OCI-LY3 (cell line): Measurements from ENCODE around the gene UBXN2A.

Source experiments
- CTCF ChIP-seq: fragments of 200-600, 300-600 bp; sonication (generic); IDR thresholded peaks from 2 replicates; pipeline ENCODE4 v1.5.1; 2014; ENCODE audit warnings: antibody characterized with exemption, low read length, low read depth
- EZH2phosphoT487 ChIP-seq: fragments of 200-600 bp; shearing (Covaris generic); IDR thresholded peaks from 2 replicates; pipeline ENCODE4 v1.6.1; 2018; ENCODE audit warnings: antibody characterized with exemption, mixed run types, low read depth

DNA sequence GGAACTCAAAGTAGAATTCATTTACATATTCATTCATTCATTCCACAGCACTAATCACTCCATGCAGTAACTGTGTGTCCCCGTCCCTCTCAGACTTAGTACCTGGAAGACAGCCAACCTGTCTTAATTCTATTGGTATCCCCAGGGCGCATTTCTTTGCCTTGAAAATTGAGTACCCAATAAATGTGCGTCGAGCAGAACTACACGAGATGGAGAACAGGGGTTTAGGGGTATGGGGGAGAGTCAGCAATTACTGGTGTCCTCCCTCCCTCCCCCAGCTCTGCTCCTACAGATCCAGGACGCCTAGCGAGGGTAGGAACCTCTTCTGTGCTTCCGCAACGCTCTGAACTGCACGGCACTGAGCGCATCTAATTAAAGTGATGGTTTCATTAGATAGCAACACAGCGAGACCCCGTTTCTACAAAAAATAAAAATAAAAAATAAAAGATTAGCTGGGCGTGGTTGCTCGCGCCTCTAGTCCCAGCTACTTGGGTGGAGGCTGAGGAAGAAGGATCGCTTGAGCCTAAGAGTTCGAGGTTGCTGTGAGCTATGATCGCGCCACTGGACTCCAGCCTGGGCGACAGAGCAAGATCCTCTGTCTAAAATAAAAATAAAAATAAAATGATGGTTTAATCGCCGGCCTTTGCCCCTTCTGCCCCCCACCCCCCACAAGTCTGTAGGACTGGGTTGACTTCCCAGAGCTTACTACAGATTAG is 108.7 kb downstream of the UBXN2A start:
- TF ChIP-seq CTCF (no peak), EZH2phosphoT487 (no peak)
